GM04504 (cell line): Measurements from ENCODE around the gene EML3.
"Not testable (repeated sequence)": the region's sequence is repeated elsewhere in the genome, so short reads cannot be mapped to it uniquely, and the experiment has no call there.

Experiments used
- DNase-seq: peaks from one replicate; pipeline ENCODE4 v3.0.0-alpha.2; 2012; ENCODE audit warnings: low read depth

The EML3 gene

DNA sequence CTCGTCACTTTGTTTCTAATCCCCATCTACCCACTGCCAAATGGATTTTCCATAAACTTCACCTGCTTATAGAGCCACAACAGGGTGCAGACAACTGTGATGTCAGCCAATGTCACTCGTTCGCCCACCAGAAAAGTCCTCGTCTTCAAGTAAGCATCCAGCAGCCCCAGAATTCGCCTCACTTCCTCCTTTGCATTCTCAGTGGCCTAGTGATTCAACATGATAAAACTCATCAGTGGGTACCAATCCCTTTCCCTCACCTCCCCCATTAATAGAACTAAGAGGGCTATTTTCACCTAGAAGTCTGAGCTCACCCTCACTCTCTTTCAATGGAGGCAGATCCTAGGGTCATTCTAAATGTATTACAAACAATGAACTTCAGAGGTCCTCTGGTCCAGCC is 41.7 kb downstream of the EML3 start:
- not testable (repeated sequence) for DNase-seq

DNA sequence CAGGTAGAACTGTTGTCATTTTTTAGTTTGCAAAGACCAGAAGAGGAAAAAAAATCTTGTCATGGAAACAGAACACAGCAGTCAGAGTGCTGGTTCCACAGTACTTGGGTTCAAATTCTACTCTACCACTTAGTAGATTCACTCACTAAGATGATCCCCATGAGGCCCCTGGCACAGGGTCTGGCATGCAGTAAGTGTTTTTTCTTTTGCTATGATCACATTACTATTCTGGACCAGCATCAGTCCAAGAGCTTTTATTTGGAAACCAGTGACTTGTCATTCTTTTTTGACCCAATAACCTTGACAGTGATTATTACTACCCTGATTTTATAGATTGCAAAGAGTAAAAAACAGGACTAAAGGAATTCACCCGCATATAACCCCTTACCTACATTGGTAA is 43.0 kb downstream of the EML3 start:
- no peak for DNase-seq

DNA sequence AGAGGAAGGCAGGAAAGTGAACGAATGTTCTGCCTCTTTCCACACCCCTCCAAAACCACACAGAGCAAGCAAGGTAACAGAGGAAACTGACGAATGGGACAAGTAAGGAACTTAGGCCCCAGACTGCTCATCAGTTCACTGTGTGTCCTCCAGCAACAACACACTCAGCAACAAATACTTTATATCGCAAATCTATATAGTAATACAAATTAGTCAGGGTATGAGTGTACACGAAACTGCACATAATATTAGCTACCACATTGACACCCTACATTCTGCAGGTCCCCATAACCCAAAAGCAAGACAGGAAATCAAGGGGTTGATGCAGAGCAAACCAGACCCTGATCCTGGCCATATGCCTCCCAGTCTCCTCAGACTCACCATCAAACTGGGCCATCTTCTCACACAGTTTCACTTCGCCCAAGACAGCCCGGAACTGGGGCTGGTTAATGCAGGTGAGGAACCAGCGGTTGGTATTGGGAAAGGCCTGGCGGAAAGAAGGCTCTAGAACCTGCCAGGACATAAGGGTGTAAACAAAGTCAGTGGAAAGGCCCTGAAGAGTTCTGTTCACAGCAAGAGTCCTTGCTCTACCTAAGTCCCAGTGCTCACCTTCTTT is 45.4 kb downstream of the EML3 start:
- DNase-seq, result no peak

- no peak for DNase-seq
Measured at GRCh38 chr11:62566247-62566646, 46.3 kb downstream of the EML3 start.

DNA sequence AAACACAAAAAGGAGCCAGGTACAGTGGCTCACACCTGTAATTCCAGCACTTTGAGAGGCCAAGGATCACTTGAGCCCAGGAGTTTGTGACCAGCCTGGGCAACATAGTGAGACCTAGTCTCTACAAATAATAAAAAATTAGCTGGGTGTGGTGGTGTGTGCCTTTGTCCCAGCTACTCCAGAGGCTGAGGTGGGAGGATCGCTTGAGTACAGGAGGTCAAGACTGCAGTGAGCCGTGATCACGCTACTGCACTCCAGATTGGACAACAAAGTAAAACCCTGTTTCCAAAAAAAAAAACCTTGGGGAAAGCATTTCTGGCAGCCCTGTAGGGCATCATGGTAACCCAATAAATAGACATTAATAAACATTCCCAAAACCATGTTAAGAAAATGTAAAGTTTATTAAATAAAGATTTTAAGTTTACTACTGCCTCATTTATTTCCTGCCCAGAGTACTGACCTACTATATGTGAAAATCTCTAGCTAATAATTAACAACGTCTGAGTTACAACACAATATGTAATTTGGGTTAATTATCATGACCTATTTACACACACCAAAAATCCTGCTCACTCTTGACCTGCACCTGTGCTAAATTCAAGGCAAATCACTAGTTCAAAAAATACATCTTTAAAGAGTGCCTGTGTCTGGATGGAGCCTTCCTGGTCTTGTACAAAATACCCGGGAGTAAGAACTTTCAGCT is 47.3 kb downstream of the EML3 start:
- DNase-seq, result no peak

GRCh38 chr11:62561677-62562230 is 50.8 kb downstream of the EML3 start:
- DNase-seq, result not testable (repeated sequence)

GRCh38 chr11:62560566-62561103 is 51.9 kb downstream of the EML3 start:
- peak; percentile 97 for DNase-seq

DNA sequence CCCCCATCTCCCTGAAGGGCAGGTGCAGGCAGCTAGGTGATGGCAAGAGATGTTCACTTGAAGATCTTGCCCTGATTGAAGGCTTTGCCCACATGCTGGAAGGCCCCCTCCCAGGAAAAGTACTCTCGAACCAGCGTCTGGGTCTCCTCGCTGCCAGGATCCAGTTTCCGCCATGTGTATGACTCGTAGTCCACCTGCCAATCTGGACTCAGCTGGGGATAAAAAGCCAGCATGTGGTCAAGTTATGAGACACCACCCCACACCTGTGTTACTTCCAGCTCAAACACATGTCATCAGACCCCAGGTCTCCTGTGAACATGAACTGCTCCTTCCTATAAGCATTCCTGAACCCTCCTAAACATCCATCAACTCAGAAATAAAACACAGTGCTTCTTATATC is 52.9 kb downstream of the EML3 start:
- DNase-seq, result not testable (repeated sequence)

DNA sequence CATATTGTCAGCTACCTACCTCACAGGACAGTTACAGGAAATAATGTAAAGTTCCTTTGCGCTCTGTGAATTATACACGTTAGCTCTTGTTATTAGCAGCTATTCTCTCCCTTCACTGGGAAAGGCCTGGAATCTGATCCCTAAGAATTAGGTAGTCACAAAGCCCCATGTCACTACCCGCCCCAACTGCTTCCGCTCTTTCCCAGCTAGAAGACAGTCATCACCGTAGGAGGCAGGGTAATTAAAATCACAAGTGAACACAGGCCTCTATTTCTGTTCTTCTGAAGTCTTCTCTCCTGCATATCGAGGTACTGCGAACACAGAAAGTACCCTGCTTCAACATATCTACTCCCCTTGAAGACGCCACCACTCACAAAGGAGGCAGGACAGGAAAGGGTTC is 53.4 kb downstream of the EML3 start:
- DNase-seq, result no peak

- no peak for DNase-seq
Measured at GRCh38 chr11:62558669-62559068, 53.9 kb downstream of the EML3 start.

- DNase-seq, result no peak
Measured at GRCh38 chr11:62556875-62557631, 55.5 kb downstream of the EML3 start.

DNA sequence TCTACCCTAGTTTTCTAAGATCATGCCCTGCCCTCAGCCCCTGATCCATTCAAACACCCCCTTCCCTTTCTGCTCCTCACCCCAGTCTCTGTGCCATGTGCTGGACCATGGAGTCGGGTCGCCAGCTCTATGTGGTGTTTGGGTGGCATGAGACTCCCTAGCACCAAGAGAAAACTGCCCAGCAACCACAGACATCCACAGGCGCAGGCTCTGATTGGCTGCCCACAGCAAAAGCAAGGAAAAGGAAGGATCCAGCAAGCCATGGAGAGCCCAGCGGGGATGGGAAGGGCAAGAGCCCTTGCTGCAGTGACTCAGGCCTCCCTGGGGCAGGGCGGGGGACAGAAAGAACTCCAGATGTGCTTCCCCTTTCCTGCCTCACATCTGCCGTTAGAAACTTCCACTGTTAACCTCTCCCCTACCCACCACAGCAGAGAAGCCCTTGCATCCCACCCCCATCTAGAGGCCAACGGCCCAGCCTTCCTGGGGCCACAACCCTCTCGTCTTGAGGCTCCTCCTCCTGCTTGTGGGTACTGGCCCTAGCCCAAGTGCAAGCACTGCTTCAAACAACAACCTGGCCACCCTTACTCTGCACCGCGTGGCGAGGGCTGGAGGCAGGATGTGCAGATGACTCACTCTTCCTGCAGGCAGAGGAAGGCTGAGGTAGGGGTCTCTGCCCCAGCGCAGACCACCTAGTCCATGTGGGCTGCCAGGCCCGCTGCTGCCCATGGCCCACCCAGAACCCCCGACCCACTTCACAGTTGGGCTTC is 56.3 kb downstream of the EML3 start:
- peak; percentile 92 for DNase-seq

DNA sequence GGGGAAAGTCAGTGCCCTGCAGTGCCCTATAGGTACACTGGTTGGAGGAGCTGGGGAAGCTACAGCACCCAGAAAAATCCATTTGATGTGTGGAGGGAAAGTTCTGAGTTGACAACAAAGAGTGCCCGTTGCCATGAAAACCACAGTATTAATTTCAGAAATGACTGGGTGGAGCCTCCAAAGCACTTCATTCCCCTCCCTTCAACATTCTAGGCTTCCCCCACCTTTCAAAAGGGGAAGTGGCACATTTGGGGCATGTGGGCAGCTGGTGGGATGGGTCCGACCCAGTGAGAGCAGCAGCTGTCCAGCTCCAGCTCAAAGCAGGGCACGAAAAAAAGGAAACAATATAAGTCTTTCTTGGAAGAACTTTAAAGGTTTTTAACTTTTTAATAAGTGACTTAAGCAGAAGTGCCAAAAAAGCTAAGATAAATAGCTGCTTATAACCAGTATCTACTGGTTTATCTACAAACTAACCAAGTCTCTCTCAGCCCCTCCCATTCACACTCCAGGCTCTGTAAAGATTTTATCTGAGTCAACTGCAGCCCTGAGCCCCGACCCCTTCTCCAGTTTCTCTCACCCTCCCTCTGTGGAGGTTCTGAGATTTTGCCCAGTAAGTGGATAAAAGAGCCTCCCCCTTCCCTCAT is 57.0 kb downstream of the EML3 start:
- DNase-seq, result no peak

DNA sequence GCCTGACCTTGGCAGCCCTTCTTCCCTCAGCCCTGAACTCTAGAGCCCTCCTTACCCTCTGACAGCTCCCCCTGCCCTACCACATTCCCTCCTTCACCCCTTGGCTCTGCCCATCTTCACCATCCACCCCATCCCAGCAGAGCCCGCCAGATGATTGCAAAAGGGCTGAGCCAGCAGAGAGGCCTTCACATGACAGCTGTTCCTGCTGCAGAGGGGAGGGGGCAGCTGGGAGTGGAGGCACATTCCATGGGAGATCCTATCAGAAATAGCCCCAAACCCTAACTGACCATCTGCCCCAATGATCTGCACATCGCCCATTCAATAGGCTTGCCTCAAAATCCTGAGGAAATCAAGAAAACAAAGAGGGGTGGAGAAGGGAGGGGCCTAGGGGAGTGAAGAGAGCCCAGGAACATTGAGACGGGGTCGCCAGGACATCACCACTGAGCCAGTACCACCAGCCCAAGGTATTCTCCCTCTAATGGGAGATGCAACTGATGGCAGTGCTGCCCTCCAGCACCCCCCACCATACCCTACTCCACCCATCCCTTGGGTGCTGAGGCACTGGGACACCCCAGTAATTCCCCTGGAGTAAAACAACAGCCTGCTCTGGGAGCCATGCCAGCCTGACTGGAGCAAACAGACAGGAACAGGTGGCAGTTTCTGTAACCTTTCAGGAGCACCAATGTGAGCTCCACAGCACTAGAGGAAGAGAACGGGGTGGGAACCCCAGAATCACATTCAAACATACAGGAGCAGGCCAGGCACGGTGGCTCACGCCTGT is 58.0 kb downstream of the EML3 start:
- no peak for DNase-seq

- DNase-seq, result no peak
Measured at GRCh38 chr11:62553839-62554361, 58.7 kb downstream of the EML3 start.

DNA sequence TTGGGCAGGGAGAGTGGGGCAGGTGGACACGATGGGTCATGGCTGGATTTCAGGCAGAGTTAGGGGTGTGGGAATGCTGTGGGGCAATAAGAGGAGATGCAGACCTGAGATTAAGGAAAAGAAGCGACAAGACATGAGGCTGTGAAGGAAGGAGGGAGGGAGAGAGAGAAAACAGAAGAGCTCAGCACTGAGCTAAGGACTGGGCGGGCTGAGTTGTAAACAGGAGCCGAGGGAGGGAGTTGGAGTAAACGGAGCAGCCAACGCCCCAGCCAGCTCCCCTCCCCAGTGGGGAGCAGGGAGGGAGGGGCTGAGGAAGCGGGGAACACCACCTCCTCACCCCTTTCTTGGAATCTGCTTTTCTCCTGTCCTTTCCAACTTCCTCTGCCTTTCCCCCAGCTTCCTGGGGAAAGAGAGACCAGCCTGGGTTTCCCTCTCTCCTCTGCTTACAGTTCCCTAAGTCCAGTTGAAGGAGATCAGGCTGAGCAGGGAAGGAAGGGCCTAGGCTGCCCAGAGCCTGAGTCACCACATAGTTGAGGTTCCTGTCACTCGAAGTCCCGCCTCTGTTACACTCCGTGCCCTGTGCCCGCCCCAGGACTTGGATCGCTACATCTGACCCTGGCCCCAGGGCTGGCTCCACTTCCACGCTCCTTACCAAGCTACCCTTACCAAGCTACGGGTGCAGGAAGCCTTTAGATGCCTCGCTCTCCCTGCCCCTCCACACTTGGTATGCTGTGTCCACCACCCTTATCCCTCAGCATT is 59.3 kb downstream of the EML3 start:
- peak; percentile 90 for DNase-seq

GRCh38 chr11:62552485-62553079 is 60.0 kb downstream of the EML3 start:
- DNase-seq, result no peak
